ENCODE data around the gene SMAD1. TPM values are rescaled to one million over a fixed set of nuclear protein-coding genes. Genes with fewer than 3 reads are reported as not detected.

SMAD1 gene
- total RNA-seq, 2 donors from 2014 or later: 40.4 to 47.3 TPM

DNA sequence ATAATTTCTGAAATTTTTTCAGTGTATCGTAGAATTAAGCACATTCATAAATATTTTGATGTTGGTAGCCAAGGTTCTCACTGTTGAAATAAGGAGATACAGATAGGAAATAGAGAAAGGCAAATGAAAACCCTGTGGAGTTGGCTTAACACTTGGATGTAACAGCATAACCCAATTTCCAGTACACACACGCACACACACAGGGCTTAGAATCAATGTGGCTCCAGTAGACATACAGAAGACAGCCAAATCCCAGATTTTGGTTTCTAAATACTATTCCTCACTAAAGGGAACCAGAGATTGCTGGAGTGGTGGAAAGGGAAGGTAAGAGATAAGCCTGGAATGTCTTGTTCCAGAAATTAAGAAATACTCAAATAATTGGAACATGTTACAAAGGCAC, 54.4 kb downstream of the SMAD1 start:
- intact Hi-C loops (cut with DNase I): no loop called here
- TF ChIP-seq, protein P1, sequence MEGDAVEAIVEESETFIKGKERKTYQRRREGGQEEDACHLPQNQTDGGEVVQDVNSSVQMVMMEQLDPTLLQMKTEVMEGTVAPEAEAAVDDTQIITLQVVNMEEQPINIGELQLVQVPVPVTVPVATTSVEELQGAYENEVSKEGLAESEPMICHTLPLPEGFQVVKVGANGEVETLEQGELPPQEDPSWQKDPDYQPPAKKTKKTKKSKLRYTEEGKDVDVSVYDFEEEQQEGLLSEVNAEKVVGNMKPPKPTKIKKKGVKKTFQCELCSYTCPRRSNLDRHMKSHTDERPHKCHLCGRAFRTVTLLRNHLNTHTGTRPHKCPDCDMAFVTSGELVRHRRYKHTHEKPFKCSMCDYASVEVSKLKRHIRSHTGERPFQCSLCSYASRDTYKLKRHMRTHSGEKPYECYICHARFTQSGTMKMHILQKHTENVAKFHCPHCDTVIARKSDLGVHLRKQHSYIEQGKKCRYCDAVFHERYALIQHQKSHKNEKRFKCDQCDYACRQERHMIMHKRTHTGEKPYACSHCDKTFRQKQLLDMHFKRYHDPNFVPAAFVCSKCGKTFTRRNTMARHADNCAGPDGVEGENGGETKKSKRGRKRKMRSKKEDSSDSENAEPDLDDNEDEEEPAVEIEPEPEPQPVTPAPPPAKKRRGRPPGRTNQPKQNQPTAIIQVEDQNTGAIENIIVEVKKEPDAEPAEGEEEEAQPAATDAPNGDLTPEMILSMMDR (IDR thresholded peaks at IDR 0.05): no peak
- Histone ChIP-seq H3K27ac (no peak overlapping the region), H3K4me1 (no peaks in the 10 kb centered on the region), H3K9ac (ENCODE audit: low read depth in 2 of 2, low read length in 2 of 2) (no peak overlapping the region), H3K36me3 (peaks cover 4% of the 10 kb centered on the region), H3K27me3 (no peaks in the 10 kb centered on the region), H3K4me3 (no peak overlapping the region), H3K9me3 (no peaks in the 10 kb centered on the region)
- no peak for DNase-seq

DNA sequence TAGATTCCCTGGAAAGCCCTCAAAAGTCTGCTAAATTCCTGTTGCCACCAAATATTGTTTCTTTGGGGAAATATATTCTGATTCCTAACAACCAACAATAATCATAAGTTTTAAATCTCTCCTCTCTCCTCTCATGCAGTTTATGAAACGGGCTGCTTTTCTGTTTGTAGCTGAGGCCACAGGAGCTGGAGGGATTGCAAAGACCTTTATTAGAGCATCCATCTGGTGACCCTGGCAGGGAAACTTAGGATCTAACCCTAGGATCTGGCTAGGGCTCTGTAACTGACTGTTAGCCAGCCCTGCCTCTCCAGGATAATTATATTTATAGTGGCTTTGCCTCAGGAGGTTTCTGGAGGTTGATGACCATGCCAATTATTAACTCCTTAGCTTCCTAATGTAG, 56.9 kb downstream of the SMAD1 start:
- Histone ChIP-seq H3K9me3 (no peaks in the 10 kb centered on the region), H3K4me3 (no peak overlapping the region), H3K36me3 (peaks cover 4% of the 10 kb centered on the region), H3K4me1 (no peaks in the 10 kb centered on the region), H3K27ac (no peak overlapping the region), H3K27me3 (no peaks in the 10 kb centered on the region), H3K9ac (ENCODE audit: low read depth in 2 of 2, low read length in 2 of 2) (no peak overlapping the region)
- TF ChIP-seq, protein P1 (IDR thresholded peaks at IDR 0.05): no peak
- intact Hi-C loops (cut with DNase I): no loop called here
- DNase-seq: no peak

DNA sequence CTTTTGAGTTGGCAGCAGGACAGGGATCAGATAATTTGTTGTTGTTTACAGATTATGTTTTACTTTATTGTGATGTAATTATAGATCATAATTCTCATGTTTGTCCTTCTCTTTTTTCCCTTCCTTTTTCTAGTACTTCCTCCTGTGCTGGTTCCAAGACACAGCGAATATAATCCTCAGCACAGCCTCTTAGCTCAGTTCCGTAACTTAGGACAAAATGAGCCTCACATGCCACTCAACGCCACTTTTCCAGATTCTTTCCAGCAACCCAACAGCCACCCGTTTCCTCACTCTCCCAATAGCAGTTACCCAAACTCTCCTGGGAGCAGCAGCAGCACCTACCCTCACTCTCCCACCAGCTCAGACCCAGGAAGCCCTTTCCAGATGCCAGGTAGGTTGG, 58.0 kb downstream of the SMAD1 start:
- Histone ChIP-seq H3K4me3 (no peak overlapping the region), H3K9ac (ENCODE audit: low read depth in 2 of 2, low read length in 2 of 2) (no peak overlapping the region), H3K27ac (no peak overlapping the region), H3K4me1 (no peaks in the 10 kb centered on the region), H3K36me3 (peaks cover 4% of the 10 kb centered on the region), H3K9me3 (no peaks in the 10 kb centered on the region), H3K27me3 (no peaks in the 10 kb centered on the region)
- intact Hi-C loops (cut with DNase I): loop anchor here (5.0 kb wide), 1 partner anchor 57 kb away; the partner anchor contains the start of gene SMAD1
- TF ChIP-seq, protein P1 (IDR thresholded peaks at IDR 0.05): no peak
- DNase-seq: no peak

DNA sequence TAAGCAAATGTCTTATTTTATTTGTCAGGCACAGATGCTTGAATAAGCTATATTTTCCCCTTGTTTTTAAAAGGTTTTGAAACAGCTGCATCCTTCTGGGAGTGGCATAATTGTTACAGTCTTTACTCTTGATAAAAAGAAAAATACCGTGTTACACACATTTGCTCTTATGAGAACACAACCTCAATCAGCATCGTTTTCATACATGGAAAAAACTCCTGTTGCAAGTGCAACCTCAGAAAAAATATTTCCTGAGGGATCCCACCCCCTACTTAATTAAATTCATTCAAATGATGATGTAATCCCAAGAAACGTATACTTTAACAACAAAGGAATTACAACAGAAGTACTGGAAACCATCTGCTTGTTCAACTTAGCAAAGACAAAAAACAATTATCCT, 58.6 kb downstream of the SMAD1 start:
- H3K27me3 ChIP-seq: no peaks in the 10 kb centered on the region
- H3K9ac ChIP-seq (ENCODE audit: low read depth in 2 of 2, low read length in 2 of 2): no peak overlapping the region
- DNase-seq: no peak
- H3K27ac ChIP-seq: no peak overlapping the region
- H3K4me1 ChIP-seq: no peaks in the 10 kb centered on the region
- H3K9me3 ChIP-seq: no peaks in the 10 kb centered on the region
- H3K4me3 ChIP-seq: no peak overlapping the region
- intact Hi-C loops (cut with DNase I): loop anchor here (5.0 kb wide), 1 partner anchor 58 kb away; the partner anchor contains the start of gene SMAD1
- TF ChIP-seq, protein P1 (IDR thresholded peaks at IDR 0.05): no peak
- peaks cover 4% of the 10 kb centered on the region for H3K36me3 ChIP-seq

DNA sequence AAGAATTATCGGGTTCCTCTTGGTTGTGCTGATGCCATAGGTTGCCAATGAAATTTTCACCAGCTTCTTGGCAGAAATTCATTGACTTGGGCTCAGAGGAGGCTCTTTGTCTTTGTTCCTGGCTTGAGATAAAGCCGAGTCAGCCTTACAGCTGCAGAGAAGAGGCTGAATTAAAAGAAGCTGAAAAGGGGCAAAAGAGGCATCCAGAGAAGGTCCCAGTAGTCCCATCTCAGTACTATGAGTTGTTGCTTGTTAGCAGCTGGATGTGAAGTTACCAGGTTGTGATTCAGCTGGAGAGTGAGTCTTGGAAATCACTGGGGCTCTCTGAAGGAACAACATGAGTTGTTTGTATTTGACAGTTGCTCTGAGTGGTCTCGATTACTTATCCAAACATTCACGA, 59.7 kb downstream of the SMAD1 start:
- no peak overlapping the region for H3K27ac ChIP-seq
- H3K4me1 ChIP-seq: no peaks in the 10 kb centered on the region
- peaks cover 4% of the 10 kb centered on the region for H3K36me3 ChIP-seq
- no peak overlapping the region for H3K9ac ChIP-seq (ENCODE audit: low read depth in 2 of 2, low read length in 2 of 2)
- intact Hi-C loops (cut with DNase I): loop anchor here (5.0 kb wide), 1 partner anchor 59 kb away; the partner anchor contains the start of gene SMAD1
- TF ChIP-seq, protein P1 (IDR thresholded peaks at IDR 0.05): no peak
- H3K9me3 ChIP-seq: no peaks in the 10 kb centered on the region
- no peak for DNase-seq
- no peaks in the 10 kb centered on the region for H3K27me3 ChIP-seq
- no peak overlapping the region for H3K4me3 ChIP-seq

Data from colonic mucosa (tissue), 4 donors.